ENCODE results near the gene DCAF16. TPM values are rescaled to one million over a fixed set of nuclear protein-coding genes. Genes with fewer than 3 reads are reported as not detected.
"Not testable (repeated sequence)": the region's sequence is repeated elsewhere in the genome, so short reads cannot be mapped to it uniquely, and the experiment has no call there.

DCAF16 gene
- total and polyA plus RNA-seq, 4 donors, result 7.1 to 37.9 (median 17.3) TPM

GRCh38 chr4:17851959-17852358 is 41.4 kb upstream of the DCAF16 start:
- Histone ChIP-seq H3K9me3 (ENCODE audit: control insufficient read depth in 4 of 4, insufficient read depth in 3 of 4, low read length in 3 of 4) (no peaks in the 10 kb centered on the region), H3K27me3 (ENCODE audit: control insufficient read depth in 3 of 3, insufficient read depth in 3 of 3, low read length in 2 of 3) (no peaks in the 10 kb centered on the region), H3K36me3 (ENCODE audit: control insufficient read depth in 4 of 4, insufficient read depth in 4 of 4, low read length in 4 of 4) (no peaks in the 10 kb centered on the region), H3K27ac (ENCODE audit: low read depth in 1 of 2, low read length in 1 of 2) (no peak overlapping the region), H3K9ac (ENCODE audit: insufficient read depth in 1 of 2, low read length in 2 of 2) (no peak overlapping the region), H3K4me3 (no peak overlapping the region), H3K4me1 (ENCODE audit: control insufficient read depth in 5 of 5, insufficient read depth in 5 of 5, low read length in 5 of 5) (no peaks in the 10 kb centered on the region)
- DNase-seq (no peak), ATAC-seq (ENCODE audit: insufficient read depth, low FRiP score) (no peak)
- TF ChIP-seq CTCF (IDR thresholded peaks at IDR 0.05; ENCODE audit: control extremely low read depth, extremely low read depth), result no peak

- H3K4me1 ChIP-seq (ENCODE audit: control insufficient read depth in 5 of 5, insufficient read depth in 5 of 5, low read length in 5 of 5); H3K27ac ChIP-seq (ENCODE audit: low read depth in 1 of 2, low read length in 1 of 2); H3K36me3 ChIP-seq (ENCODE audit: control insufficient read depth in 4 of 4, insufficient read depth in 4 of 4, low read length in 4 of 4); H3K9me3 ChIP-seq (ENCODE audit: control insufficient read depth in 4 of 4, insufficient read depth in 3 of 4, low read length in 3 of 4); ATAC-seq (ENCODE audit: insufficient read depth, low FRiP score); H3K4me3 ChIP-seq; DNase-seq; H3K9ac ChIP-seq (ENCODE audit: insufficient read depth in 1 of 2, low read length in 2 of 2); H3K27me3 ChIP-seq (ENCODE audit: control insufficient read depth in 3 of 3, insufficient read depth in 3 of 3, low read length in 2 of 3): not testable (repeated sequence)
- 100% methylated on average over 1 of the region's 1 CpG for WGBS, 2 donors
Measured at GRCh38 chr4:17850295-17850694, 39.7 kb upstream of the DCAF16 start.

- DNase-seq (no peak), ATAC-seq (ENCODE audit: insufficient read depth, low FRiP score) (no peak)
- Histone ChIP-seq H3K36me3 (ENCODE audit: control insufficient read depth in 4 of 4, insufficient read depth in 4 of 4, low read length in 4 of 4) (peaks cover 0 to 5% (median 2%) of the 10 kb centered on the region in 4 donors), H3K27ac (ENCODE audit: low read depth in 1 of 2, low read length in 1 of 2) (no peak overlapping the region), H3K4me3 (no peak overlapping the region), H3K9me3 (ENCODE audit: control insufficient read depth in 4 of 4, insufficient read depth in 3 of 4, low read length in 3 of 4) (no peaks in the 10 kb centered on the region), H3K27me3 (ENCODE audit: control insufficient read depth in 3 of 3, insufficient read depth in 3 of 3, low read length in 2 of 3) (no peaks in the 10 kb centered on the region), H3K9ac (ENCODE audit: insufficient read depth in 1 of 2, low read length in 2 of 2) (no peak overlapping the region), H3K4me1 (ENCODE audit: control insufficient read depth in 5 of 5, insufficient read depth in 5 of 5, low read length in 5 of 5) (no peaks in the 10 kb centered on the region)
- TF ChIP-seq CTCF (IDR thresholded peaks at IDR 0.05; ENCODE audit: control extremely low read depth, extremely low read depth), result no peak
- WGBS, 2 donors, result 92 to 93% methylated on average over 2 of the region's 2 CpGs
Measured at GRCh38 chr4:17846266-17846665, 35.7 kb upstream of the DCAF16 start.

DNA sequence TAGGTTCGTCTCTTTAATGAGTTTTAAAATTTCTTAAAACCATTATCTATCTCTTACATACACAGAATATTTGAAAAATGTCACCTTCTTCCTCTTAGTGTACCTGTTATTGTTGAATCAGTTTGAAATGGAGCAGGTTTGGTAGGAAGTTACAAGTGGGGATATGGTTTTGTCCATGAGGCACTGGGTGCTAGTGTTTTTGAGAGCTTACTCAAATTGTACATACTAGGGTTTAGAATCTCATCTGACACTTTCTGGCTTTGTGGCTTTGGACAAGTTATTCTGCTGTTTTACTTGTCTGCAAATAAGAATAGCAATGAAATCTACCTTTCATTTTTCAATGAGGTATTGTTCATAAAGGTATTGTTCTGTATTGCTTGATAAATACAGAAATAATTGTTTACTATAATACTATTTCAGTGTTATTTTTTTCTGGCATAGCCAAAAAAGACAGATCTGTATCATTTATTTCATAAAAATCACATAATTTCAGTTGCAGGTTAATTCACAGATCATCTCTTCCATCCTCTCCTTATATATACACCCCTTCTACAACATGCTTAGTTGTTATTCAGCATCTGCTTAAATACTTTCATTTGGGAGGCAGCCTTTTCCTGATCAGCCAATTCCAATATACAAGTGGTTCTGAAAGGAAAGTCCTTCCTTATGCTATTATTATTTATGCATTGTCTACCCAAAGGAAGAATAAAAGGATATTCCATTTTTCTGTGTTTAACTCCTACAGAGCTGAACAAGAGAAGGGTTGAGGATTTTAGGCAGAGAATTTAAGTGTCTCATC is 13.5 kb upstream of the DCAF16 start:
- H3K4me1 ChIP-seq (ENCODE audit: control insufficient read depth in 5 of 5, insufficient read depth in 5 of 5, low read length in 5 of 5), result no peaks in the 10 kb centered on the region
- no peaks in the 10 kb centered on the region for H3K27me3 ChIP-seq (ENCODE audit: control insufficient read depth in 3 of 3, insufficient read depth in 3 of 3, low read length in 2 of 3)
- H3K9ac ChIP-seq (ENCODE audit: insufficient read depth in 1 of 2, low read length in 2 of 2), result no peak overlapping the region
- no peak overlapping the region for H3K27ac ChIP-seq (ENCODE audit: low read depth in 1 of 2, low read length in 1 of 2)
- no peaks in the 10 kb centered on the region for H3K9me3 ChIP-seq (ENCODE audit: control insufficient read depth in 4 of 4, insufficient read depth in 3 of 4, low read length in 3 of 4)
- no peak overlapping the region for H3K4me3 ChIP-seq
- no peak for ATAC-seq (ENCODE audit: insufficient read depth, low FRiP score)
- WGBS, 2 donors, result 82 to 85% methylated on average over 1 of the region's 1 CpG
- no peak for DNase-seq
- peaks cover 0 to 6% (median 0%) of the 10 kb centered on the region in 4 donors for H3K36me3 ChIP-seq (ENCODE audit: control insufficient read depth in 4 of 4, insufficient read depth in 4 of 4, low read length in 4 of 4)
- TF ChIP-seq CTCF (IDR thresholded peaks at IDR 0.05; ENCODE audit: control extremely low read depth, extremely low read depth), result no peak
